ENCODE data around the gene CEBPB.
"Not testable (repeated sequence)": the region's sequence is repeated elsewhere in the genome, so short reads cannot be mapped to it uniquely, and the experiment has no call there.

Gene CEBPB

GRCh38 chr20:50190251-50191064 is at the start of gene CEBPB:
TSS of gene CEBPB (plus strand) at chr20:50190830. CDS start at chr20:50191034, 204 bp downstream.
- DNase-seq: peak; percentile 70

- DNase-seq: no peak
These were observed 49.5 kb upstream of the CEBPB start for GRCh38 chr20:50141018-50141675.

GRCh38 chr20:50141811-50142561 is 48.6 kb upstream of the CEBPB start:
- no peak for DNase-seq

- no peak for DNase-seq
These were observed 47.8 kb upstream of the CEBPB start for GRCh38 chr20:50142812-50143211.

- DNase-seq: no peak
These were observed 46.3 kb upstream of the CEBPB start for GRCh38 chr20:50144362-50144761.

- DNase-seq: no peak
These were observed 45.1 kb upstream of the CEBPB start for GRCh38 chr20:50145566-50145965.

- no peak for DNase-seq
These were observed 44.4 kb upstream of the CEBPB start for GRCh38 chr20:50146214-50146613.

GRCh38 chr20:50146732-50147662 is 43.6 kb upstream of the CEBPB start:
- no peak for DNase-seq

GRCh38 chr20:50149481-50150254 is 41.0 kb upstream of the CEBPB start:
- DNase-seq: no peak

- no peak for DNase-seq
These were observed 39.4 kb upstream of the CEBPB start for GRCh38 chr20:50151034-50151743.

GRCh38 chr20:50152394-50153152 is 38.1 kb upstream of the CEBPB start:
- DNase-seq: no peak

GRCh38 chr20:50153153-50153499 is 37.5 kb upstream of the CEBPB start:
- no peak for DNase-seq

- peak; percentile 89 for DNase-seq
These were observed 36.9 kb upstream of the CEBPB start, which contains the start of gene PEDS1 for GRCh38 chr20:50153500-50154377. TSS of gene PEDS1 (minus strand) at chr20:50153723. CDS start at chr20:50153637, 86 bp downstream.

GRCh38 chr20:50161494-50161893 is 29.1 kb upstream of the CEBPB start:
- not testable (repeated sequence) for DNase-seq

GRCh38 chr20:50163570-50164317 is 26.9 kb upstream of the CEBPB start:
- no peak for DNase-seq

GRCh38 chr20:50165684-50166554 is 24.7 kb upstream of the CEBPB start:
- DNase-seq: peak; percentile 100

GRCh38 chr20:50169329-50169823 is 21.3 kb upstream of the CEBPB start:
- peak; percentile 60 for DNase-seq
